Astrocyte (in vitro differentiated cells and primary cell): Measurements from ENCODE around the gene DDX1.

Source experiments
- EZH2 ChIP-seq: IDR thresholded peaks from 2 replicates; pipeline ENCODE4 v1.6.1; 2012; ENCODE audit warnings: mild to moderate bottlenecking, low read length, inconsistent platforms; ENCODE audit not compliant: insufficient read depth
- TF ChIP-seq, protein P1 (sequence below): IDR thresholded peaks from 2 replicates; pipeline ENCODE4 v1.5.1; 2011; ENCODE audit warnings: low read depth, mild to moderate bottlenecking, inconsistent platforms, low read length, moderate library complexity; ENCODE audit not compliant: insufficient read depth

DNA sequence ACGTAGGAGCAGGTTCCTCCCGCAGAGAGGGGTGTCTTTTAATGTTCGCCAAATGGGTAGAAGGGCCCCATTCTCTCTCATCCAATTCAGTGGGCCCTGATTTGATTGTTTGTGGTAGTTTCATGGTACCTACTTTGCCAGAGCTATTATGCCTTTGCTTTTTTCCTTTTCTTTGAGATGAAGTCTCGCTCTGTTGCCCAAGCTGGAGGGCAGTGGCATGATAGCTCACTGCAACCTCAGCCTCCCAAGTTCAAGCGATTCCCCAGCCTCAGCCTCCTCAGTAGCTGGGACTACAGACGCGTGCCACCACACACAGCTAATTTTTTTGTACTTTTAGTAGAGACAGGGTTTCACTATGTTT, 59.7 kb downstream of the DDX1 start:
- TF ChIP-seq EZH2, result no peak
- TF ChIP-seq, protein P1, sequence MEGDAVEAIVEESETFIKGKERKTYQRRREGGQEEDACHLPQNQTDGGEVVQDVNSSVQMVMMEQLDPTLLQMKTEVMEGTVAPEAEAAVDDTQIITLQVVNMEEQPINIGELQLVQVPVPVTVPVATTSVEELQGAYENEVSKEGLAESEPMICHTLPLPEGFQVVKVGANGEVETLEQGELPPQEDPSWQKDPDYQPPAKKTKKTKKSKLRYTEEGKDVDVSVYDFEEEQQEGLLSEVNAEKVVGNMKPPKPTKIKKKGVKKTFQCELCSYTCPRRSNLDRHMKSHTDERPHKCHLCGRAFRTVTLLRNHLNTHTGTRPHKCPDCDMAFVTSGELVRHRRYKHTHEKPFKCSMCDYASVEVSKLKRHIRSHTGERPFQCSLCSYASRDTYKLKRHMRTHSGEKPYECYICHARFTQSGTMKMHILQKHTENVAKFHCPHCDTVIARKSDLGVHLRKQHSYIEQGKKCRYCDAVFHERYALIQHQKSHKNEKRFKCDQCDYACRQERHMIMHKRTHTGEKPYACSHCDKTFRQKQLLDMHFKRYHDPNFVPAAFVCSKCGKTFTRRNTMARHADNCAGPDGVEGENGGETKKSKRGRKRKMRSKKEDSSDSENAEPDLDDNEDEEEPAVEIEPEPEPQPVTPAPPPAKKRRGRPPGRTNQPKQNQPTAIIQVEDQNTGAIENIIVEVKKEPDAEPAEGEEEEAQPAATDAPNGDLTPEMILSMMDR, result no peak
